ENCODE measurements around the gene SOX5.

The SOX5 gene

GRCh38 chr12:23566133-23566532 lies 383.3 kb downstream of the SOX5 start:
- Histone ChIP-seq H3K4me3 (ENCODE audit: severe bottlenecking) (no peak overlapping the region), H3K9me3 (ENCODE audit: severe bottlenecking) (no peaks in the 10 kb centered on the region), H3K36me3 (ENCODE audit: low read depth) (no peaks in the 10 kb centered on the region), H3K27me3 (ENCODE audit: insufficient read depth, poor library complexity, severe bottlenecking) (no peaks in the 10 kb centered on the region), H3K27ac (ENCODE audit: poor library complexity, severe bottlenecking) (no peak overlapping the region), H3K4me1 (ENCODE audit: insufficient read depth, poor library complexity, severe bottlenecking) (no peaks in the 10 kb centered on the region)
- DNase-seq (ENCODE audit: low spot score): no peak
- TF ChIP-seq CTCF (IDR thresholded peaks at IDR 0.05; ENCODE audit: poor library complexity, severe bottlenecking): no peak
- no peak for ATAC-seq (ENCODE audit: low read depth)

- no peak for ATAC-seq (ENCODE audit: low read depth)
Observed at GRCh38 chr12:23564451-23565152, 384.9 kb downstream of the SOX5 start.

GRCh38 chr12:23561364-23562345 lies 387.8 kb downstream of the SOX5 start:
- DNase-seq (ENCODE audit: low spot score) (no peak), ATAC-seq (ENCODE audit: low read depth) (no peak)
- no peak overlapping the region for H3K27ac ChIP-seq (ENCODE audit: poor library complexity, severe bottlenecking)
- no peaks in the 10 kb centered on the region for H3K27me3 ChIP-seq (ENCODE audit: insufficient read depth, poor library complexity, severe bottlenecking)
- no peaks in the 10 kb centered on the region for H3K4me1 ChIP-seq (ENCODE audit: insufficient read depth, poor library complexity, severe bottlenecking)
- no peaks in the 10 kb centered on the region for H3K36me3 ChIP-seq (ENCODE audit: low read depth)
- no peaks in the 10 kb centered on the region for H3K9me3 ChIP-seq (ENCODE audit: severe bottlenecking)
- TF ChIP-seq CTCF (IDR thresholded peaks at IDR 0.05; ENCODE audit: poor library complexity, severe bottlenecking): no peak
- no peak overlapping the region for H3K4me3 ChIP-seq (ENCODE audit: severe bottlenecking)

More at GRCh38 chr12:23564451-23565152, 384.9 kb downstream of the SOX5 start:
- Histone ChIP-seq H3K4me1 (ENCODE audit: insufficient read depth, poor library complexity, severe bottlenecking) (no peaks in the 10 kb centered on the region), H3K9me3 (ENCODE audit: severe bottlenecking) (no peaks in the 10 kb centered on the region), H3K27ac (ENCODE audit: poor library complexity, severe bottlenecking) (no peak overlapping the region), H3K4me3 (ENCODE audit: severe bottlenecking) (no peak overlapping the region), H3K27me3 (ENCODE audit: insufficient read depth, poor library complexity, severe bottlenecking) (no peaks in the 10 kb centered on the region), H3K36me3 (ENCODE audit: low read depth) (no peaks in the 10 kb centered on the region)
- no peak for DNase-seq (ENCODE audit: low spot score)
- TF ChIP-seq CTCF (IDR thresholded peaks at IDR 0.05; ENCODE audit: poor library complexity, severe bottlenecking): no peak

- no peak for ATAC-seq (ENCODE audit: low read depth)
Observed at GRCh38 chr12:23560611-23561010, 388.9 kb downstream of the SOX5 start.

More at GRCh38 chr12:23560611-23561010, 388.9 kb downstream of the SOX5 start:
- Histone ChIP-seq H3K4me3 (ENCODE audit: severe bottlenecking) (no peak overlapping the region), H3K4me1 (ENCODE audit: insufficient read depth, poor library complexity, severe bottlenecking) (no peaks in the 10 kb centered on the region), H3K36me3 (ENCODE audit: low read depth) (no peaks in the 10 kb centered on the region), H3K27me3 (ENCODE audit: insufficient read depth, poor library complexity, severe bottlenecking) (no peaks in the 10 kb centered on the region), H3K27ac (ENCODE audit: poor library complexity, severe bottlenecking) (no peak overlapping the region), H3K9me3 (ENCODE audit: severe bottlenecking) (no peaks in the 10 kb centered on the region)
- no peak for TF ChIP-seq CTCF (IDR thresholded peaks at IDR 0.05; ENCODE audit: poor library complexity, severe bottlenecking)
- no peak for DNase-seq (ENCODE audit: low spot score)
